NCI-H187 treated with DMSO at 0.1 percent for 48 hours (cell line): ENCODE results near the gene CPNE4.
"Not testable (repeated sequence)": the region's sequence is repeated elsewhere in the genome, so short reads cannot be mapped to it uniquely, and the experiment has no call there.

ENCODE experiments used
- DNase-seq: peaks from one replicate; lab custom pipeline; 2025; lab: John Stamatoyannopoulos, UW

CPNE4 gene

GRCh38 chr3:131957980-131958379 is 76.8 kb downstream of the CPNE4 start:
- no peak for DNase-seq

DNA sequence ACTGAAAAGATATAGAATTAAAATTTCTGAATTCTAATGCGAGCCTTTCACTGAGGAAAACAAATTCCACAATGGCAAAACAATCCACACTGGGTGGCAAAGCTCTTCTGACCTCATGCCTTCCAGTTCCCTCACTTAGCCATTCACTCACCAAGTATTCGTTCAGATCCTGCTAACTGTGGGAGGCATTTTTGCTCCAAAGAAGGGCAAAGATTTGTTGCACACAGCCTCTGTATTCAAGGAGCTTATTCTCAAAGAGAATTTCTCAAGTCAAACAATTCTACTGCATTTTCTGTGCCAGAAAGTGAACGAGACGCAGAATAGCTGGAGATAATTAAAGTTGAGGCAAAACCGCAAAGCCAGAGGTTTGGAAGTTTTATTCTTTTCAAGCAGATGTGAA is 77.3 kb downstream of the CPNE4 start:
- no peak for DNase-seq

GRCh38 chr3:131948806-131949205 is 86.0 kb downstream of the CPNE4 start:
- no peak for DNase-seq

- no peak for DNase-seq
Observed at GRCh38 chr3:131944676-131945075, 90.1 kb downstream of the CPNE4 start.

GRCh38 chr3:131933665-131934064 is 101.1 kb downstream of the CPNE4 start:
- no peak for DNase-seq

- DNase-seq, result no peak
Observed at GRCh38 chr3:131928593-131928992, 106.2 kb downstream of the CPNE4 start.

DNA sequence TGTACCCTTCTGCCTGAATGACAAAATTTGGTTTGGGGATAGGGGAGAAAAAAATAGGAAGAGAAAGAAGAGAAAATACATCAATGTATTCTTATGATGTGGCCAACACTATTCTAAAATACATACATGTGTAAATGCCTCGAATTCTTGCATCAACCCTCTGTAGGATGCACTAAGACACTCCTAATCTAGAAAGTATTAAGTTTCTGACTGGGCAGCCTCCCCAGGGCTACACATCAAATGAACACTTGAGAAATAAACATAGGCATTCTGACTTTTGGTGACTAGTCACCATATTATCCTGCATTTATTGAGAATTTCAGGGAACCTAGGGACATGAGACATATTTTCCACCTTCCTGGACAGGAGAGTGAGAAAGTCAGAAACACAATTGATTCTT is 109.2 kb downstream of the CPNE4 start:
- DNase-seq, result no peak

DNA sequence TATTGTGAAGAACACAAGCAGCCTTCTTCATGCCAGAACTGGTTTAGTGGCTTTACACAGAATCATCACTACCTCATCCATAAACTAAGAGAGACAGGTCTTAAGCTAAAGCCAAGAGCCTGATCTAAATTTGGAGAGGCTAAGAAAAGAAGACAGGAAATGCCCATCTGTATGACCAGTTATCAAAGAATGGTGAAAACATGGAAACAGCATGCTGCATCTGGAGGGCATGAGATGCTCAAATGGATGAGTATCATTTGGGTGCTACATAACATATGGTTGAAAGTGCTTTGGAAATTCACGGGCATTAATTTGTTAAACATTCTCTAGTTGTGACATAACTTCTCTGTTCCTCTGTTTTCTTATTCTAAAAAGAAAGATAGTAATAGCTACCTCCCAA is 112.5 kb downstream of the CPNE4 start:
- DNase-seq, result no peak

GRCh38 chr3:131917006-131917405 is 117.8 kb downstream of the CPNE4 start:
- no peak for DNase-seq

DNA sequence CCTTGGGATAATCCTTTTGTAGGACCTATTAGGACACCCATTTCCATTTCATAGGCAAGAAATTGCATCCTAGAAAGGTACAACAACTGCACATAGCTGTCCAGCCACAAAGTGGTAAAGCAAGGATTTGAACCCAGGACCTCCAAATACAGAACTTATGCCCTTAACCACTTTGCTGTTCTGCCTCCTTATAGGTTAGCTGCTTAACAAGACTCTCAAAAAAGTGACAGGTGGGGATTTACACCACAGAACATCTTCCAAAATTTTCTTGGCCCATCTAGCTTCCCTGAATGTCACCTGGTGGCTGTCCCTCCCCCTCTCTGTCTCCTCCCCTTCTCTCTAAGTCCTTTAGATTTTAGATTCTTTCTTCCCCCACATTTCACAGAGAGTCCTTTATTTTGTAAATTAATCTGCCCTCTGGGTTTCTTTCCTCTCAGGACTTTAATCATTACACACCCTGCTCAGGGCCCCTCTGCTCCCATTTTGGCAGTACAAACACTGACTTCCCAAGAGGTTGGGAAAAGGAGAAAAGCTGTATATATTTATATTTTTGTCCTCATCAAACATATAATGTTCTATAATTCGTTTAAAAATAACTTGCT is 120.6 kb downstream of the CPNE4 start:
- no peak for DNase-seq

DNA sequence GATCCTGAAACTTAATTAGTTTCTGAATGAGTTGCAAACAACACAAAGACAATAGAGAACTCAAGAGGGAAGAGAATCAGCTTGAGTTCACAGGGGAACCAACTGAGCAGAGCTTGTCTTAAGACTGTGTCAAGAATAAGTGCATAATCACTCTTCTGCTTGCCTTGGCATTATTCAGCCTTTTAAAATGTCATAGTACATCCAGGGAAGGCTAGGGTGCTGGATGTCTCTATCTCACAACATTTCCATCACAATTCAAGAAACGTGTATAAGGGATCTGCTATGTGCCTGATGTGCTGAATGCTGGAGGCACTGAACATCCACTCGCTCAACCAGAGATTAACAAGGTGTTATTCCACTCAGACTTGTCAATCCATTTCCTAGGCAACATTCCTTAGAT is 122.6 kb downstream of the CPNE4 start:
- DNase-seq, result no peak

DNA sequence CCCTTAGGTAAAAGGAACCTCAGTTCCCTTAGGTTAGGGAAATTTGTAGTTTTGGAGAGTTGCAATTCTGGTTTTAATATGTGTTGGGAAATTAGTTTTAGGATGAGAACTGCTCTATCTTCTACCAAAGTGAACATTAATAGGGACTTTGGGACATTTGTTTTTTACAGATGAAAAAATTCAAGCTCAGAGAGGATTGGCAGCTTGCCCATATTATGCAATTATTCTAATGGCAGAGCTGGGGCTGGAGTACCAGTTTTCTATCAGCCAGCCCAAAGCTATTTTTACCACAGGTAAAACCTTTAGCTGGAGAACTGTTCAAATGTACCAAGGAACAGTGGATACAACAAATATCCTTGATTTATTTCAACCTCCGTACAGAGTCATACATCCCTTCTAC is 127.0 kb downstream of the CPNE4 start:
- DNase-seq, result no peak

GRCh38 chr3:131903988-131904415 is 130.8 kb downstream of the CPNE4 start:
- no peak for DNase-seq

- DNase-seq, result no peak
Observed at GRCh38 chr3:131901686-131902085, 133.1 kb downstream of the CPNE4 start.

DNA sequence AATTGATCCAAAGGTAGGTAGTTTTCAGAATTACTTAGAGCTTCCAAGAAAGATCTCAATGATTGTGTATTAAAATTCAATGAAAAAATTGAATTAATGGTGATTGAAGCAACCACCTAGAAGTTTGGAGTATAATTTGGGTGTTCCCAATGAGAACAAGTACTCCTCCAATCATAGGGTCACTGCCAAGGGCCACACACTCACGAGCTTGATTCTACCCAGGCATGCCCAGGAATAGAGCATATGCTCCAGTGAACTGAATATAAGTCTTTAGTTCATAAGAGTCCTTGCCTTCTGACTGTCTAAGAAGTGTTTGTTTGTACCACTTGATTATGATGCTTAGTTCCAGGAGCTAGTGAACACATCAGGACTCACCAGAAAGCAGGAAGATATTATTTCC is 133.9 kb downstream of the CPNE4 start:
- DNase-seq, result no peak

DNA sequence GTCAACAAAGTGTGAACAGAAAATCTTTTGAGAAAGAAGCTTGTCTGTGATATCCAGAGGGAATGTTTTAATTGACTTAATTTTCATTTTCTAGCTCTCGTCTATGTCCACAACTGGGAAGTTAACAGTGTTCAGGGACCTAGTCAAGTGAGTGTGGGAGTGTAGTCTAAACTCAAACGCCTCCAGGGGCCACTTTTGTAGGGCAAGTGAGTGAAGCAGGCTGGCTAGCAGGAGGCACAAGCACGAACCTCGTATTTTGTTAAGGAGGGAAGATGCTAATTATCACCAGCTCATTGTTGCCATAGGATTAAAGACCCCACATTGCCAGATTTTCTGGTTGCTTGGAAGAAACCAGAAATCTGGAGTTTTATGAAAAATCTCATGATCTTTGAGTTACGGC is 135.8 kb downstream of the CPNE4 start:
- no peak for DNase-seq

- no peak for DNase-seq
Observed at GRCh38 chr3:131898346-131898745, 136.5 kb downstream of the CPNE4 start.

- DNase-seq, result no peak
Observed at GRCh38 chr3:131896285-131896684, 138.5 kb downstream of the CPNE4 start.

- no peak for DNase-seq
Observed at GRCh38 chr3:131895766-131896165, 139.0 kb downstream of the CPNE4 start.

DNA sequence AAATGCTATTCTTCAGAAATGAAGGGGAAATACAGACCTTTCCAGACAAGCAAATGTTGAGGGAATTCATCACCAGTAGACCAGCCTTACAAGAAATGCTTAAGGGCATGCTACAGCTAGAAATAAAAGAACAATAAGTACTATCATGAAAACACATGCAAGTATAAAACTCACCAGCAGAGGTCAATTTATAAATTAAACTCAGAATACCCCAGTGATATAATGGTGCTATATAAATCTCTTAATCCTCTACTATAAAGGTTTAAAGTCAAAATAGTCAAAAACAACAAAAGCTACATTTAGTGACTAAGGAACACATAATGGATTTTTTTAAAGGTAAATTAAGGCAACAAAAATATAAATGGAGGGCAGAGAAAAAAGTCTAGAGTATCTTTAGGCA is 142.5 kb downstream of the CPNE4 start:
- DNase-seq, result no peak

DNA sequence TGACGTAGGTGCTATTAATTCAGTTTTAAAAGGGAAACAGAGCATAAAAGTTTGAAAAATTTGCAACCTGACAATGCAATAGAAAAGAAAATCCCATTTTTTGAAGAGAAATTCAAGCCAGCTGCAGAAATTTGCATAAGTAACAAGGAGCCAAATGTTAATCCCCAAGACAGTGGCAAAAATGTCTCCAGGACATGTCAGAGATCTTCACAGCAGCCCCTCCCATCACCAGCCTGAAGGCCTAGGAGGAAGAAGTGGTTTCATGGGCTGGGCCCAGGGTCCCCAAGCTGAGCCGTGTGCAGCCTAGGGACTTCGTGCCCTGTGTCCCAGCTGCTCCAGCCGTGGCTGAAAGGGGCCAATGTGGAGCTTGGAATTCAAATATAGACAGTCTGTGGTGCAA is 148.9 kb downstream of the CPNE4 start:
- DNase-seq, result not testable (repeated sequence)

GRCh38 chr3:131883711-131884407 is 151.0 kb downstream of the CPNE4 start:
- no peak for DNase-seq

DNA sequence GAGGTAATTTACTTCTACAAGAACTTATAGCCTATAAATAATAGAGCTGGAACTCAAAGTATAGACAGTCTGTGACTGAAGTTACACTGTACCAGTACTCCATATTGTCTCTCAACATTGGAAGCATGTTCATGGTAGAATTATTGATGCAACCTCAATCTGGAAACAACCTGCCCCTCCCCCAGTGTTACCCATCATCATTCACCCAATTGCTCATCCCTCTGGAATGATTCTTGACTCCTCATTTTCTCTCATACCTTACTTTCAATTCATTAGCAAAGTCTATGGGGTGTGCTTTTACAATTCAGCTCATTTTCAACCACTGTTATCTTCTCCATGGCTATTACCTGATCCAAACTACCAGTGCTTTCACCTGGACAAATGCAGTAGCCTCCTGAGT is 151.7 kb downstream of the CPNE4 start:
- no peak for DNase-seq

DNA sequence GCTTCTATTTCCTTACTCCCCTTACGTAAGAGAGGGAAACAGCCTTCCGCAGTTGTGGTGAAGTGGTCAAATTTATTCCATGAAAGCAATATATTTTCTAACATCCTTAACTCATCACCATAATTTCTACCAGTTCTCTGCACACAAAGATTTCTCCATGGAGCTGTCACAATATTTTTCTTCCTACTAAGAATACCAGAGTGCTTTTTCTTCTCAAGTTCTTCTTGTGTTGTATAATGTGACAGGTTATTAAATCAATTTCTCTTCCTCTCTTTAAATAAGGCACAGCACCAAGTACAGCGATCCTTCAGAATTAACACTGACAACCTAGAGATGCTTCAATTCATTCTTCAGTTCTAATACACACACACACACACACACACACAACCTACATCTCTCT is 153.0 kb downstream of the CPNE4 start:
- DNase-seq, result no peak
